Stimulated activated CD8-positive, alpha-beta memory T cell treated with anti-CD3 and anti-CD28 coated beads, Interleukin-2, amount 100 ng/mL, for 48 hours (primary cell): ENCODE data around the gene MARK4.
"Not testable (repeated sequence)": the region's sequence is repeated elsewhere in the genome, so short reads cannot be mapped to it uniquely, and the experiment has no call there.

Source experiments
- DNase-seq, 2 donors: peaks; one replicate each; pipeline ENCODE4 v3.0.0-alpha.2; 2020; ENCODE audit warnings: low read depth in 2 of 2

The MARK4 gene

GRCh38 chr19:45304141-45304926 lies 53.3 kb downstream of the MARK4 start:
- DNase-seq: no peak

GRCh38 chr19:45305007-45305406 lies 53.9 kb downstream of the MARK4 start:
- no peak for DNase-seq

- no peak for DNase-seq
These were observed 54.4 kb downstream of the MARK4 start for GRCh38 chr19:45305421-45305820.

GRCh38 chr19:45306040-45306439 lies 55.0 kb downstream of the MARK4 start:
- DNase-seq: no peak

GRCh38 chr19:45306518-45307027 lies 55.5 kb downstream of the MARK4 start:
- no peak for DNase-seq

- DNase-seq: no peak
These were observed 56.3 kb downstream of the MARK4 start for GRCh38 chr19:45307361-45307760.

- DNase-seq: not testable (repeated sequence)
These were observed 58.3 kb downstream of the MARK4 start for GRCh38 chr19:45309322-45309721.

- DNase-seq: no peak
These were observed 60.5 kb downstream of the MARK4 start for GRCh38 chr19:45311621-45312020.

GRCh38 chr19:45312285-45312684 lies 61.2 kb downstream of the MARK4 start:
- DNase-seq: not testable (repeated sequence)

GRCh38 chr19:45314708-45315245 lies 63.7 kb downstream of the MARK4 start:
- DNase-seq: no peak

- no peak for DNase-seq
These were observed 64.2 kb downstream of the MARK4 start for GRCh38 chr19:45315304-45315703.

GRCh38 chr19:45320997-45321775 lies 70.1 kb downstream of the MARK4 start:
- no peak for DNase-seq

- no peak for DNase-seq
These were observed 70.8 kb downstream of the MARK4 start for GRCh38 chr19:45321848-45322247.

GRCh38 chr19:45322311-45322710 lies 71.2 kb downstream of the MARK4 start:
- DNase-seq: no peak

GRCh38 chr19:45322744-45323281 lies 71.7 kb downstream of the MARK4 start, which contains the start of gene CKM:
CKM (minus strand) TSS chr19:45322875; CDS start chr19:45319713, 3,162 bp downstream.
- DNase-seq: no peak

GRCh38 chr19:45323671-45324081 lies 72.6 kb downstream of the MARK4 start:
- no peak for DNase-seq

- no peak for DNase-seq
These were observed 73.4 kb downstream of the MARK4 start for GRCh38 chr19:45324349-45324907.

- no peak for DNase-seq
These were observed 76.5 kb downstream of the MARK4 start for GRCh38 chr19:45327404-45328143.

GRCh38 chr19:45331411-45331810 lies 80.3 kb downstream of the MARK4 start:
- no peak for DNase-seq

GRCh38 chr19:45333609-45334303 lies 82.7 kb downstream of the MARK4 start:
- DNase-seq: no peak
